GM18526 (cell line): ENCODE data around the gene DCTN2.

Source experiments
- POLR2A ChIP-seq: IDR thresholded peaks from 3 replicates; pipeline ENCODE4 v1.6.1; 2011; ENCODE audit not compliant: insufficient read length; ENCODE audit errors: extremely low read depth

DCTN2 gene

DNA sequence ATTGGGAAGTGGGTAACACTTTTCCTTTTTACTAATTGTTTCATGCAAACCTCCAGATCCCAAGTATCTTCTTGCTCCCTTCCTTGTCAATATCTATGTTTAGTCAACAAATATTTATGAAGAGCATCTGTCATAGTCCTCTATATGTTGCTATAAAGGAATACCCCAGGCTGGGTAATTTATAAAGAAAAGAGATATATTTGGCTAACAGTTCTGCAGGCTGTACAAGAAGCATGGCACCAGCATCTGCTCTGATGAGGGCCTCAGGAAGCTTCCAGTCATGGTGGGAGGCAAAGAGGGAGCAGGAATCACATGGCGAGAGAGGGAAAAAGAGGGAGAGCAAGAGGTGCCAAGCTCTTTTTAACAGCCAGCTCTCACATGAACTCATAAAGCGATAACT lies 7.5 kb upstream of the DCTN2 start:
- TF ChIP-seq POLR2A = no peak

GRCh38 chr12:57553343-57554202 lies 6.6 kb upstream of the DCTN2 start:
- TF ChIP-seq POLR2A = no peak

GRCh38 chr12:57552835-57553313 lies 5.9 kb upstream of the DCTN2 start:
- no peak for TF ChIP-seq POLR2A

GRCh38 chr12:57552306-57552651 lies 5.3 kb upstream of the DCTN2 start:
- TF ChIP-seq POLR2A = no peak

- TF ChIP-seq POLR2A = no peak
Measured at GRCh38 chr12:57551637-57552305, 4.8 kb upstream of the DCTN2 start.

DNA sequence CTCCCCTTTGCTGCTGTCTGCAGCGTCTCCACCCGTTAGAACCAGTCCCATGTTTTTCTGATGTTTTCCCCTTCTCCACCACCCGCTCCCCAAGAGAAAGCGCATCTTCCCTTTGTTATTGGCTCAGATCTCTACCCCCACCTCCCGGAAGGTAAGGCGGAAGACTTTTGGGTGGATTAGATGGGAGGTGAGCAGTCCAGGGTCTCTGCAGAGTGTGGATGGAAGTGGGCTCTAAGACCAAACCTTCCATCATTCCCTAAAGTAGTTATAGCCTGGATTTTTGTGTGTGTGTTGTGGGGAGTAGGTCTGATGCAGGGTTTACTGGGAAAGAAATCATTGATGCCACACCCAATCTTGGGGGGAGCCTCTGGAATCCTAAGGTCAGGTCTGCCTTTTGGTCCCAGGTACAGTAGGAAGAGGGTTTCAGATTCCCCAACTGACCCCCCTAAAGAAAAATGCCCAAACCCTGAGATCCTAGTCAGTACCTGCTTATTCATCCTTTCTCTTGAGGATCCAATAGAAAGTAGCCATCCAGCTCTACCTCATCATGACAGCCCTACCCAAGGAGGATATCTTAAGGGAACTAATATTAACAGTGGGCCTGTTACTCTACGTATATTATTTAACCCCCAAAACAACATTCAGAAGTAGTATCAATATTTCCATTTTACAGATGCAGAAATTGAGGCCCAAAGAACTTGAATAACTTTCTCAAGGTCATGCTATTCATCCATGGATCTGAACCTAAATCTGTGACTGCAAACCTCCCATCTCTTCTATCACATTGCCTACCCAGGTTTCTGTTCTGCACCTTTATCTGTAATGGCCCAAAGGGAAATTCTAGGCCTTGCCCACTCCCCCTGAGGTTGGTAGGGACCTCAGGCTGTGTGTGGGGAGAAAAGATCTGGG lies 3.9 kb upstream of the DCTN2 start:
- no peak for TF ChIP-seq POLR2A

GRCh38 chr12:57549909-57550640 lies 3.1 kb upstream of the DCTN2 start, which contains the start of gene KIF5A:
TSS of gene KIF5A (plus strand) at chr12:57550044. CDS start at chr12:57550272, 228 bp downstream.
- no peak for TF ChIP-seq POLR2A

GRCh38 chr12:57549203-57549908 lies 2.4 kb upstream of the DCTN2 start:
- no peak for TF ChIP-seq POLR2A

DNA sequence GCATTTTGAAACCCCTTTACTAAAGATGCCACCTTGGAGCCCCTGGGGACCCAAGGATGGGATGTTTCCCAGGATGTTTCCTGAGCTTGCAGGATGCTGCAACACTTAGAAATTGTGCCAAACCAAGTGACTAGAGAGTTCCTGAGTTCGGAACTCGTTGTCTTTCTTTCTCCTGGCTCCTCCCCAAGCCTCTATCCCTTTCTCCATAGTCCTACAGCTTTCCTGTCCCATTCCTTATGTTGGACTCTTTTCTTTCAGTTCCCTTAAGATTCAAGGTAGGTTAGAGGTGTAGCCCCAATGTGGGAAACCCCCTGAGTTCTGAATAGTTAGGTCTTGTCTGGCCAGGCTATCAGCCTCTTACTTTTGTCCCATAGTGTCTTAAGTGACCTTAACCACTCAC lies 1.5 kb upstream of the DCTN2 start:
- no peak for TF ChIP-seq POLR2A

GRCh38 chr12:57548013-57548315 lies 972 bp upstream of the DCTN2 start:
- TF ChIP-seq POLR2A = no peak

GRCh38 chr12:57547288-57548012 lies 458 bp upstream of the DCTN2 start:
- no peak for TF ChIP-seq POLR2A

DNA sequence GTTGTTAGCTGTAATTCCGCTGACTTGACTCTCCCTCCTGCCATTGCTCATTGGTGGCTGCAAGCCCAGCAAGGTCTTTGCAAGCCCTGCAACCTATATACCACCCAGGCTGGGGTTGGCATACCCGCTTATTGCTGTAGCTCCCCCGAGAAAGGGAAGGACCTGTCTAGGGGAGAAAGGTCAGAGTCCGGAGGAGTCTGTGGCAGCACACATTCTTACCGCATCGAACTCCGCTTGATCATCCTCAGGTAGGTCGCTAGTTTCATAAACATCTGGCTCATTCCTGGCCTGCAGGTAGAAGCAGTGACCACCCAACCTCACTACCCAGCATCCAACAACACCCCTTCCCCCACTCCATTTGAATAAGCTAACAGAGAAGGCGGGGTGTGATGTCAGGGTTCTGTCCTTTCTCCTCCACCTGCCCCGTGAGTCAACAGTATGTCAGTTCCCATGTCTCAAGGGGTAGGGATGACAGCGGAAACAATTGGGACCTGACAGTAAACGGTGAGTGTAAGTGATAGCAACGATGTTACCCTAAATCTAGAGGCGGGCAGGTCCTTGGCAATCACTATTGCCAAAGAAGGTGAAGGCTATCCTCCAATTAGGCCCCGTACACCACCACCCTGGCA lies 1.1 kb downstream of the DCTN2 start:
- TF ChIP-seq POLR2A = no peak

- TF ChIP-seq POLR2A = no peak
Measured at GRCh38 chr12:57543581-57543980, 3.4 kb downstream of the DCTN2 start.

- TF ChIP-seq POLR2A = no peak
Measured at GRCh38 chr12:57541717-57542116, 5.3 kb downstream of the DCTN2 start.

- TF ChIP-seq POLR2A = no peak
Measured at GRCh38 chr12:57541001-57541400, 6.0 kb downstream of the DCTN2 start.
